MM.1S (cell line): ENCODE measurements around the gene CADPS.

Experiments
- DNase-seq: peaks from one replicate; pipeline ENCODE4 v3.0.0-alpha.2; 2015
- H2AFZ ChIP-seq: fragments of 300-600 bp; sonication (generic); 2 replicates; pipeline ENCODE4 v1.6.0; 2016; ENCODE audit warnings: antibody characterized with exemption, low read length
- H3F3A ChIP-seq: fragments of 300-600 bp; sonication (generic); 2 replicates; pipeline ENCODE4 v1.6.1; 2016; ENCODE audit warnings: mild to moderate bottlenecking, antibody characterized with exemption, low read length, moderate library complexity, mixed read lengths; ENCODE audit not compliant: insufficient read depth
- H3K27ac ChIP-seq: fragments of 300-600 bp; sonication (generic); 2 replicates; pipeline ENCODE4 v1.5.1; 2016; ENCODE audit warnings: mild to moderate bottlenecking, low read length
- H3K27me3 ChIP-seq: fragments of 300-600 bp; sonication (generic); replicated peaks from 2 replicates; pipeline ENCODE4 v1.6.0; 2016; ENCODE audit warnings: low read length; ENCODE audit not compliant: insufficient read depth
- H3K36me3 ChIP-seq: fragments of 300-600 bp; sonication (generic); replicated peaks from 2 replicates; pipeline ENCODE4 v1.6.1; 2016; ENCODE audit warnings: mild to moderate bottlenecking, low read length, mixed read lengths; ENCODE audit not compliant: insufficient read depth
- H3K4me1 ChIP-seq: fragments of 300-600 bp; sonication (generic); 2 replicates; pipeline ENCODE4 v1.6.1; 2016; ENCODE audit warnings: low read length, mixed read lengths
- H3K4me2 ChIP-seq: fragments of 300-600 bp; sonication (generic); 2 replicates; pipeline ENCODE4 v1.6.0; 2016; ENCODE audit warnings: low read depth, low read length
- H3K4me3 ChIP-seq: fragments of 300-600 bp; sonication (generic); 2 replicates; pipeline ENCODE4 v1.5.1; 2016; ENCODE audit warnings: low read length, mixed read lengths
- H3K79me2 ChIP-seq: fragments of 300-600 bp; sonication (generic); 2 replicates; pipeline ENCODE4 v1.6.1; 2016; ENCODE audit warnings: mixed run types, low read length, mixed read lengths
- H3K9ac ChIP-seq: fragments of 300-600 bp; sonication (generic); 2 replicates; pipeline ENCODE4 v1.6.1; 2016; ENCODE audit warnings: low read length, mixed read lengths
- H3K9me2 ChIP-seq: fragments of 300-600 bp; sonication (generic); replicated peaks from 2 replicates; pipeline ENCODE4 v1.6.1; 2016; ENCODE audit warnings: mild to moderate bottlenecking, low read length, mixed read lengths; ENCODE audit not compliant: insufficient read depth
- H3K9me3 ChIP-seq: fragments of 300-600 bp; sonication (generic); replicated peaks from 2 replicates; pipeline ENCODE4 v1.6.1; 2016; ENCODE audit warnings: mild to moderate bottlenecking, low read length, mixed read lengths; ENCODE audit not compliant: insufficient read depth
- H4K20me1 ChIP-seq: fragments of 300-600 bp; sonication (generic); 2 replicates; pipeline ENCODE4 v1.6.1; 2016; ENCODE audit warnings: mild to moderate bottlenecking, low read length, moderate library complexity, mixed read lengths; ENCODE audit not compliant: insufficient read depth
- CTCF ChIP-seq: fragments of 300-600 bp; sonication (generic); IDR thresholded peaks from 2 replicates; pipeline ENCODE4 v1.5.1; 2016; ENCODE audit warnings: antibody characterized with exemption, low read length, mixed read lengths
- EZH2 ChIP-seq: fragments of 300-600 bp; sonication (generic); optimal IDR thresholded peaks from 2 replicates; pipeline ENCODE3; 2017; ENCODE audit warnings: low read depth, mild to moderate bottlenecking, antibody characterized with exemption, low read length, mixed read lengths
- EZH2phosphoT487 ChIP-seq: fragments of 300-600 bp; sonication (generic); IDR thresholded peaks from 2 replicates; pipeline ENCODE4 v1.6.1; 2018; ENCODE audit warnings: antibody characterized with exemption, low read length

CADPS gene

GRCh38 chr3:62621176-62621575 lies 254.0 kb downstream of the CADPS start:
- H3K27me3 ChIP-seq, result no peaks in the 10 kb centered on the region
- no peaks in the 10 kb centered on the region for H3K9me3 ChIP-seq
- no peak for DNase-seq
- H3K36me3 ChIP-seq, result no peaks in the 10 kb centered on the region
- no peak overlapping the region for H3K27ac ChIP-seq
- no peaks in the 10 kb centered on the region for H3K79me2 ChIP-seq
- H3F3A ChIP-seq, result no peaks in the 10 kb centered on the region
- no peak overlapping the region for H3K9ac ChIP-seq
- no peaks in the 10 kb centered on the region for H4K20me1 ChIP-seq
- H3K4me3 ChIP-seq, result no peak overlapping the region
- no peaks in the 10 kb centered on the region for H3K9me2 ChIP-seq
- no peak overlapping the region for H2AFZ ChIP-seq
- TF ChIP-seq CTCF, result no peak
- TF ChIP-seq EZH2, result no peak
- TF ChIP-seq EZH2phosphoT487, result no peak
- no peak overlapping the region for H3K4me2 ChIP-seq
- peaks cover 15% of the 10 kb centered on the region for H3K4me1 ChIP-seq

GRCh38 chr3:62615258-62615849 lies 259.9 kb downstream of the CADPS start:
- Histone ChIP-seq H3K9me3 (no peaks in the 10 kb centered on the region), H3K9me2 (no peaks in the 10 kb centered on the region), H3K79me2 (no peaks in the 10 kb centered on the region), H4K20me1 (no peaks in the 10 kb centered on the region), H3K27ac (no peak overlapping the region), H3K4me1 (no peaks in the 10 kb centered on the region), H3K36me3 (no peaks in the 10 kb centered on the region), H3F3A (no peaks in the 10 kb centered on the region), H3K4me3 (no peak overlapping the region), H3K4me2 (no peak overlapping the region), H2AFZ (no peak overlapping the region), H3K27me3 (no peaks in the 10 kb centered on the region), H3K9ac (no peak overlapping the region)
- TF ChIP-seq EZH2phosphoT487 (no peak), EZH2 (no peak), CTCF (no peak)
- no peak for DNase-seq

GRCh38 chr3:62614527-62614926 lies 260.7 kb downstream of the CADPS start:
- TF ChIP-seq EZH2phosphoT487 (no peak), EZH2 (no peak), CTCF (no peak)
- H4K20me1 ChIP-seq, result no peaks in the 10 kb centered on the region

More at GRCh38 chr3:62614527-62614926, 260.7 kb downstream of the CADPS start:
- H3F3A ChIP-seq, result no peaks in the 10 kb centered on the region
- H3K4me1 ChIP-seq, result no peaks in the 10 kb centered on the region
- H3K4me3 ChIP-seq, result no peak overlapping the region
- no peak overlapping the region for H3K4me2 ChIP-seq
- no peak overlapping the region for H3K9ac ChIP-seq
- no peaks in the 10 kb centered on the region for H3K36me3 ChIP-seq
- no peak overlapping the region for H2AFZ ChIP-seq
- H3K79me2 ChIP-seq, result no peaks in the 10 kb centered on the region
- DNase-seq, result no peak
- H3K9me3 ChIP-seq, result no peaks in the 10 kb centered on the region
- no peak overlapping the region for H3K27ac ChIP-seq
- no peaks in the 10 kb centered on the region for H3K27me3 ChIP-seq
- H3K9me2 ChIP-seq, result no peaks in the 10 kb centered on the region
